ENCODE results near the gene MCTP1. TPM values are rescaled to one million over a fixed set of nuclear protein-coding genes. Genes with fewer than 3 reads are reported as not detected.
"Not testable (repeated sequence)": the region's sequence is repeated elsewhere in the genome, so short reads cannot be mapped to it uniquely, and the experiment has no call there.

Gene MCTP1
- total RNA-seq, 1 experiment from 2014 or later, result 2.5 TPM

DNA sequence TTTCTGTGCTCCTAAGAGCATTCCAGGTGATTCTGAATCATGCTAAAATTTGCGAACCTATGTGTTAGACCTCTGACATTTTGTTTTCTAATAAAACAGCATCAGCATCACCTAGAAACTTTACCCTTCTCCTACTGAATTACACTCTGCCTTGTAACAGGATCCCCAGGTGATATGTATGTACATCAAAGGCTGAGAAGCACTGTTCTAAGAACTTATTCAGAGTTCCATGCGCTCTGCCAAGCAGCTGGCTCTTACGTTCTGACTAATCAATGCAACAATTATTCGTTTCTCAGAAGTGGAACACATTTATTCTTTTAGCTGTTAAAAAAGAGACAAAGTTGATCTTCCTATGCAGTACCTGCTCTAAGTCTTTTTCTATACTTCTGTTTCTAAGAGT, 437.9 kb downstream of the MCTP1 start:
- no peak overlapping the region for H2BK120ac ChIP-seq (ENCODE audit: low read depth, low read length, poor library complexity, severe bottlenecking)
- H3K56ac ChIP-seq (ENCODE audit: insufficient read length, low read depth, low read length), result no peak overlapping the region
- no peak overlapping the region for H2BK5ac ChIP-seq (ENCODE audit: insufficient read length, low read length)
- no peak overlapping the region for H3K4me2 ChIP-seq (ENCODE audit: insufficient read depth, insufficient read length, low read length)
- H3K9ac ChIP-seq (ENCODE audit: extremely low read depth, insufficient read length, low read length), result no peak overlapping the region
- no peak for DNase-seq
- H3K14ac ChIP-seq (ENCODE audit: insufficient read depth, low read length), result no peak overlapping the region
- Mint-ChIP-seq H3K27ac (no peak overlapping the region), H3K4me1 (peaks cover 17 to 22% of the 10 kb centered on the region in 2 experiments), H3K4me3 (no peak overlapping the region), H3K27me3 (ENCODE audit: low read depth) (no peaks in the 10 kb centered on the region; the same call in 1 of the 2 replicates), H3K36me3 (ENCODE audit: insufficient read depth in 1 of 3, low read depth in 3 of 3) (no peaks in the 10 kb centered on the region), H3K9me3 (no peaks in the 10 kb centered on the region)
- no peak overlapping the region for H2AFZ ChIP-seq (ENCODE audit: low read length)
- TF ChIP-seq, protein P1, sequence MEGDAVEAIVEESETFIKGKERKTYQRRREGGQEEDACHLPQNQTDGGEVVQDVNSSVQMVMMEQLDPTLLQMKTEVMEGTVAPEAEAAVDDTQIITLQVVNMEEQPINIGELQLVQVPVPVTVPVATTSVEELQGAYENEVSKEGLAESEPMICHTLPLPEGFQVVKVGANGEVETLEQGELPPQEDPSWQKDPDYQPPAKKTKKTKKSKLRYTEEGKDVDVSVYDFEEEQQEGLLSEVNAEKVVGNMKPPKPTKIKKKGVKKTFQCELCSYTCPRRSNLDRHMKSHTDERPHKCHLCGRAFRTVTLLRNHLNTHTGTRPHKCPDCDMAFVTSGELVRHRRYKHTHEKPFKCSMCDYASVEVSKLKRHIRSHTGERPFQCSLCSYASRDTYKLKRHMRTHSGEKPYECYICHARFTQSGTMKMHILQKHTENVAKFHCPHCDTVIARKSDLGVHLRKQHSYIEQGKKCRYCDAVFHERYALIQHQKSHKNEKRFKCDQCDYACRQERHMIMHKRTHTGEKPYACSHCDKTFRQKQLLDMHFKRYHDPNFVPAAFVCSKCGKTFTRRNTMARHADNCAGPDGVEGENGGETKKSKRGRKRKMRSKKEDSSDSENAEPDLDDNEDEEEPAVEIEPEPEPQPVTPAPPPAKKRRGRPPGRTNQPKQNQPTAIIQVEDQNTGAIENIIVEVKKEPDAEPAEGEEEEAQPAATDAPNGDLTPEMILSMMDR (conservative IDR thresholded peaks at IDR 0.05), result no peak
- H3K23ac ChIP-seq (ENCODE audit: insufficient read length, low read depth, low read length), result no peak overlapping the region
- no peaks in the 10 kb centered on the region for H3K23me2 ChIP-seq (ENCODE audit: insufficient read length, low read depth, low read length, poor library complexity, severe bottlenecking)
- H3K9me3 ChIP-seq (ENCODE audit: control insufficient read depth, low read depth, low read length), result no peaks in the 10 kb centered on the region
- no peak overlapping the region for H4K5ac ChIP-seq (ENCODE audit: insufficient read length, low read depth, low read length)
- H2BK20ac ChIP-seq (ENCODE audit: low read depth, low read length, poor library complexity, severe bottlenecking), result no peak overlapping the region
- no peak overlapping the region for H3K4ac ChIP-seq (ENCODE audit: low read depth, low read length)
- no CpG with 5 or more reads among the region's 4 CpGs for WGBS (ENCODE audit: extremely low coverage, insufficient read length, low lambda C conversion rate)
- no peak overlapping the region for H3K27ac ChIP-seq (ENCODE audit: insufficient read length, low read depth, low read length)
- no peaks in the 10 kb centered on the region for H4K20me1 ChIP-seq (ENCODE audit: control insufficient read depth, insufficient read depth, insufficient read length)
- no peak overlapping the region for H3T11ph ChIP-seq (ENCODE audit: low read length)
- no peaks in the 10 kb centered on the region for H3K4me1 ChIP-seq (ENCODE audit: insufficient read depth, low read length)
- no peaks in the 10 kb centered on the region for H3K27me3 ChIP-seq (ENCODE audit: insufficient read depth, low read length)
- H4K91ac ChIP-seq (ENCODE audit: insufficient read length, low read depth, low read length), result no peak overlapping the region
- H2BK12ac ChIP-seq (ENCODE audit: insufficient read length, low read depth, low read length), result no peak overlapping the region
- no peak overlapping the region for H2AK5ac ChIP-seq (ENCODE audit: insufficient read length, low read length)
- no peaks in the 10 kb centered on the region for H3K79me1 ChIP-seq (ENCODE audit: insufficient read depth, low read depth, low read length, poor library complexity, severe bottlenecking)
- no peak overlapping the region for H3K18ac ChIP-seq (ENCODE audit: insufficient read length, low read depth, low read length)
- H3K79me2 ChIP-seq (ENCODE audit: insufficient read depth, low read length), result no peaks in the 10 kb centered on the region
- no peak overlapping the region for H2BK15ac ChIP-seq (ENCODE audit: low read depth, low read length)
- H4K8ac ChIP-seq (replicated peaks; ENCODE audit: insufficient read length, low read depth, low read length), result no peak overlapping the region

DNA sequence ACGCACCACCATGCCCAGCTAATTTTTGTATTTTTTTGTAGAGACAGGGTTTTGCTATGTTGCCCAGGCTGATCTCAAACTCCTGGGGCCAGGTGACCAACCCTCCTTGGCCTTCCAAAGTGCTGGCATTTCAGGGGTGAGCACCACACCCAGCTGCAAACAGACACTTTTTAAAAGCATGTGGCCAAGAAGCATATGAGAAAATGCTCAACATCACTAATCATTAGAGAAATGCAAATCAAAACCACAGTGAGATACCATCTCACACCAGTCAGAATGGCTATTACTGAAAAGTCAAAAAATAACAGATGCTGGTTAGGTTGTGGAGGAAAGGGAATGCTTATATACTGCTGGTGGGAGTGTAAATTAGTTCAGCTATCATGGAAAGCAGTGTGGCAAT, 439.2 kb downstream of the MCTP1 start:
- not testable (repeated sequence) for H2AK5ac ChIP-seq (ENCODE audit: insufficient read length, low read length); H4K20me1 ChIP-seq (ENCODE audit: control insufficient read depth, insufficient read depth, insufficient read length); H3K27me3 Mint-ChIP-seq (ENCODE audit: low read depth); H2BK5ac ChIP-seq (ENCODE audit: insufficient read length, low read length); H3K4me1 ChIP-seq (ENCODE audit: insufficient read depth, low read length); H3K14ac ChIP-seq (ENCODE audit: insufficient read depth, low read length); H3K18ac ChIP-seq (ENCODE audit: insufficient read length, low read depth, low read length); H2BK20ac ChIP-seq (ENCODE audit: low read depth, low read length, poor library complexity, severe bottlenecking); H4K5ac ChIP-seq (ENCODE audit: insufficient read length, low read depth, low read length); H3K79me2 ChIP-seq (ENCODE audit: insufficient read depth, low read length); H3T11ph ChIP-seq (ENCODE audit: low read length); H2AFZ ChIP-seq (ENCODE audit: low read length); H2BK120ac ChIP-seq (ENCODE audit: low read depth, low read length, poor library complexity, severe bottlenecking); H2BK15ac ChIP-seq (ENCODE audit: low read depth, low read length); H3K23me2 ChIP-seq (ENCODE audit: insufficient read length, low read depth, low read length, poor library complexity, severe bottlenecking); H3K23ac ChIP-seq (ENCODE audit: insufficient read length, low read depth, low read length); H3K9ac ChIP-seq (ENCODE audit: extremely low read depth, insufficient read length, low read length); H3K27ac Mint-ChIP-seq; H3K56ac ChIP-seq (ENCODE audit: insufficient read length, low read depth, low read length); H4K8ac ChIP-seq (replicated peaks; ENCODE audit: insufficient read length, low read depth, low read length); H3K27me3 ChIP-seq (ENCODE audit: insufficient read depth, low read length); H3K4me2 ChIP-seq (ENCODE audit: insufficient read depth, insufficient read length, low read length); H3K9me3 ChIP-seq (ENCODE audit: control insufficient read depth, low read depth, low read length); H4K91ac ChIP-seq (ENCODE audit: insufficient read length, low read depth, low read length); H3K27ac ChIP-seq (ENCODE audit: insufficient read length, low read depth, low read length); H3K9me3 Mint-ChIP-seq; H3K4ac ChIP-seq (ENCODE audit: low read depth, low read length); H3K79me1 ChIP-seq (ENCODE audit: insufficient read depth, low read depth, low read length, poor library complexity, severe bottlenecking); H3K4me3 Mint-ChIP-seq; H2BK12ac ChIP-seq (ENCODE audit: insufficient read length, low read depth, low read length); H3K36me3 Mint-ChIP-seq (ENCODE audit: insufficient read depth in 1 of 3, low read depth in 3 of 3); DNase-seq
- peaks cover 17 to 22% of the 10 kb centered on the region in 2 experiments for H3K4me1 Mint-ChIP-seq
- WGBS (ENCODE audit: extremely low coverage, insufficient read length, low lambda C conversion rate), result no CpG with 5 or more reads among the region's 1 CpG

Data from H9 (cell line).